H9 (cell line): ENCODE data around the gene CCKAR. TPM values are rescaled to one million over a fixed set of nuclear protein-coding genes. Genes with fewer than 3 reads are reported as not detected.

ENCODE experiments used
- DNase-seq: peaks from one replicate; pipeline ENCODE4 v3.0.0-alpha.2; 2017
- H2AFZ ChIP-seq: one replicate; pipeline ENCODE4 v1.6.1; 2013; ENCODE audit warnings: mild to moderate bottlenecking, low read length, control low read depth, moderate library complexity
- H2AK5ac ChIP-seq: 2 replicates; pipeline ENCODE4 v1.6.1; 2013; ENCODE audit warnings: low read length, control low read depth, mixed read lengths; ENCODE audit not compliant: insufficient read length
- H2BK120ac ChIP-seq: one replicate; pipeline ENCODE4 v1.6.1; 2013; ENCODE audit warnings: low read depth, mild to moderate bottlenecking, low read length, control low read depth, inconsistent platforms; ENCODE audit not compliant: poor library complexity, severe bottlenecking
- H2BK12ac ChIP-seq: 2 replicates; pipeline ENCODE4 v1.6.1; 2013; ENCODE audit warnings: low read length, control low read depth, mixed read lengths, low read depth; ENCODE audit not compliant: insufficient read length
- H2BK15ac ChIP-seq: 2 replicates; pipeline ENCODE4 v1.6.1; 2013; ENCODE audit warnings: low read depth, low read length, control low read depth
- H2BK20ac ChIP-seq: one replicate; pipeline ENCODE4 v1.6.1; 2013; ENCODE audit warnings: low read depth, mild to moderate bottlenecking, low read length, control low read depth, inconsistent platforms; ENCODE audit not compliant: poor library complexity, severe bottlenecking
- H2BK5ac ChIP-seq: 2 replicates; pipeline ENCODE4 v1.6.1; 2013; ENCODE audit warnings: low read length, control low read depth, mixed read lengths; ENCODE audit not compliant: insufficient read length
- H3K14ac ChIP-seq: 2 replicates; pipeline ENCODE4 v1.6.1; 2013; ENCODE audit warnings: low read length, control low read depth; ENCODE audit not compliant: insufficient read depth
- H3K18ac ChIP-seq: 2 replicates; pipeline ENCODE4 v1.6.1; 2013; ENCODE audit warnings: low read depth, mild to moderate bottlenecking, mixed read lengths, low read length, control low read depth; ENCODE audit not compliant: insufficient read length
- H3K23ac ChIP-seq: 2 replicates; pipeline ENCODE4 v1.6.1; 2013; ENCODE audit warnings: low read length, control low read depth, mixed read lengths, low read depth; ENCODE audit not compliant: insufficient read length
- H3K23me2 ChIP-seq: 2 replicates; pipeline ENCODE4 v1.6.1; 2013; ENCODE audit warnings: low read depth, mild to moderate bottlenecking, mixed read lengths, low read length, control low read depth; ENCODE audit not compliant: insufficient read length, poor library complexity, severe bottlenecking
- H3K27ac ChIP-seq: 2 replicates; pipeline ENCODE4 v1.5.1; 2013; ENCODE audit warnings: low read length, control low read depth, mixed read lengths, low read depth; ENCODE audit not compliant: insufficient read length
- H3K27me3 ChIP-seq: 2 replicates; pipeline ENCODE4 v1.6.1; 2013; ENCODE audit warnings: low read length, control low read depth, inconsistent platforms; ENCODE audit not compliant: insufficient read depth
- H3K4ac ChIP-seq: 2 replicates; pipeline ENCODE4 v1.6.1; 2013; ENCODE audit warnings: low read depth, mild to moderate bottlenecking, control low read depth, inconsistent platforms, low read length, moderate library complexity
- H3K4me1 ChIP-seq: 2 replicates; pipeline ENCODE4 v1.6.1; 2013; ENCODE audit warnings: low read length, control low read depth, inconsistent platforms; ENCODE audit not compliant: insufficient read depth
- H3K4me2 ChIP-seq: 2 replicates; pipeline ENCODE4 v1.6.1; 2013; ENCODE audit warnings: low read length, control low read depth, mixed read lengths; ENCODE audit not compliant: insufficient read length, insufficient read depth
- H3K56ac ChIP-seq: 2 replicates; pipeline ENCODE4 v1.6.1; 2013; ENCODE audit warnings: low read depth, mild to moderate bottlenecking, mixed read lengths, low read length, control low read depth; ENCODE audit not compliant: insufficient read length
- H3K79me1 ChIP-seq: 2 replicates; pipeline ENCODE4 v1.6.1; 2013; ENCODE audit warnings: low read depth, mild to moderate bottlenecking, moderate library complexity, low read length, control low read depth, inconsistent platforms; ENCODE audit not compliant: insufficient read depth, poor library complexity, severe bottlenecking
- H3K79me2 ChIP-seq: 2 replicates; pipeline ENCODE4 v1.6.1; 2013; ENCODE audit warnings: low read length, control low read depth, inconsistent platforms; ENCODE audit not compliant: insufficient read depth
- H3K9ac ChIP-seq: 2 replicates; pipeline ENCODE4 v1.6.1; 2013; ENCODE audit warnings: low read length, control low read depth, mixed read lengths; ENCODE audit not compliant: insufficient read length; ENCODE audit errors: extremely low read depth
- H3K9me3 ChIP-seq: one replicate; pipeline ENCODE4 v1.6.1; 2013; ENCODE audit warnings: low read depth, low read length, inconsistent platforms; ENCODE audit not compliant: control insufficient read depth
- H3T11ph ChIP-seq: one replicate; pipeline ENCODE4 v1.6.1; 2013; ENCODE audit warnings: mild to moderate bottlenecking, low read length, control low read depth, inconsistent platforms
- H4K20me1 ChIP-seq: one replicate; pipeline ENCODE4 v1.6.1; 2013; ENCODE audit not compliant: control insufficient read depth, insufficient read length, insufficient read depth
- H4K5ac ChIP-seq: 2 replicates; pipeline ENCODE4 v1.6.1; 2013; ENCODE audit warnings: low read depth, mild to moderate bottlenecking, mixed read lengths, low read length, control low read depth; ENCODE audit not compliant: insufficient read length
- H4K8ac ChIP-seq: replicated peaks from 2 replicates; pipeline ENCODE4 v1.6.1; 2013; ENCODE audit warnings: low read length, control low read depth, mixed read lengths, low read depth; ENCODE audit not compliant: insufficient read length
- H4K91ac ChIP-seq: 2 replicates; pipeline ENCODE4 v1.6.1; 2013; ENCODE audit warnings: low read depth, mild to moderate bottlenecking, moderate library complexity, mixed read lengths, low read length, control low read depth; ENCODE audit not compliant: insufficient read length
- H3K27ac Mint-ChIP-seq, 3 experiments: 2 replicates in 2 of 3; 3 replicates in 1 of 3; pipeline ENCODE4 v1.8.0; 2020 to 2021; ENCODE audit warnings: mixed read lengths in 3 of 3, mild to moderate bottlenecking in 1 of 3, moderate library complexity in 1 of 3
- H3K27me3 Mint-ChIP-seq: 2 replicates; pipeline ENCODE4 v1.8.0; 2021; ENCODE audit warnings: low read depth, mild to moderate bottlenecking, moderate library complexity, mixed read lengths
- H3K36me3 Mint-ChIP-seq, 3 experiments: 2 replicates in 2 of 3; 3 replicates in 1 of 3; pipeline ENCODE4 v1.8.0; 2020 to 2021; ENCODE audit warnings: low read depth in 3 of 3, mixed read lengths in 3 of 3; ENCODE audit not compliant: insufficient read depth in 1 of 3
- H3K4me1 Mint-ChIP-seq, 2 experiments: 2 replicates each; pipeline ENCODE4 v1.8.0; 2020; ENCODE audit warnings: mixed read lengths in 2 of 2
- H3K4me3 Mint-ChIP-seq, 2 experiments: 2 replicates in 1 of 2; 3 replicates in 1 of 2; pipeline ENCODE4 v1.8.0; 2020 to 2021; ENCODE audit warnings: mild to moderate bottlenecking in 2 of 2, mixed read lengths in 2 of 2, moderate library complexity in 1 of 2
- H3K9me3 Mint-ChIP-seq, 2 experiments: 2 replicates in 1 of 2; 3 replicates in 1 of 2; pipeline ENCODE4 v1.8.0; 2020; ENCODE audit warnings: mild to moderate bottlenecking in 2 of 2, mixed read lengths in 2 of 2, moderate library complexity in 1 of 2
- WGBS: extraction: QIAGEN DNeasy Blood & Tissue Kit; methylation state at CpG from one replicate; pipeline ENCODE4 v1.1.7; 2013; ENCODE audit warnings: missing lambda C conversion rate, low lambda C conversion rate, mixed read lengths; ENCODE audit not compliant: insufficient read length; ENCODE audit errors: extremely low coverage; 5-methylcytosine and 5-hydroxymethylcytosine counted together
- total RNA-seq: library from RNA; stranded (reverse); gene quantifications from 2 replicates; pipeline ENCODE4 v1.2.1, GENCODE V29; 2021
- TF ChIP-seq, protein P1 (sequence below): fragments of 200-600 bp; sonication (generic); conservative IDR thresholded peaks from 3 replicates; pipeline ENCODE4 v1.8.0; 2021; ENCODE audit warnings: antibody characterized with exemption, mild to moderate bottlenecking

The CCKAR gene
- total RNA-seq, 1 experiment from 2014 or later: not detected

GRCh38 chr4:26464420-26465095 is 25.7 kb downstream of the CCKAR start:
- Histone ChIP-seq H3K9me3 (no peaks in the 10 kb centered on the region), H3K27ac (no peak overlapping the region), H4K5ac (no peak overlapping the region), H3T11ph (no peak overlapping the region), H2BK5ac (no peak overlapping the region), H4K8ac (no peak overlapping the region), H3K4me1 (peaks cover 2% of the 10 kb centered on the region; the same call in 1 of the 2 replicates), H3K56ac (no peak overlapping the region), H2AFZ (no peak overlapping the region), H2BK120ac (no peak overlapping the region), H3K18ac (no peak overlapping the region), H3K9ac (no peak overlapping the region), H2AK5ac (no peak overlapping the region), H2BK15ac (no peak overlapping the region), H2BK20ac (no peak overlapping the region), H3K4me2 (no peak overlapping the region), H3K23me2 (no peaks in the 10 kb centered on the region), H2BK12ac (no peak overlapping the region), H3K79me1 (no peaks in the 10 kb centered on the region), H3K23ac (no peak overlapping the region), H4K91ac (no peak overlapping the region), H3K14ac (no peak overlapping the region), H3K27me3 (no peaks in the 10 kb centered on the region), H4K20me1 (no peaks in the 10 kb centered on the region), H3K79me2 (no peaks in the 10 kb centered on the region), H3K4ac (no peak overlapping the region)
- no peaks in the 10 kb centered on the region; a peak in 2 of 7 replicates for H3K36me3 Mint-ChIP-seq
- H3K4me1 Mint-ChIP-seq: peaks cover 11 to 13% of the 10 kb centered on the region in 2 experiments
- peaks cover 0 to 6% of the 10 kb centered on the region in 2 experiments; a peak in 4 of 5 replicates for H3K9me3 Mint-ChIP-seq
- WGBS: no CpG with 5 or more reads among the region's 14 CpGs
- H3K4me3 Mint-ChIP-seq: no peak overlapping the region
- no peak overlapping the region for H3K27ac Mint-ChIP-seq
- DNase-seq: no peak
- TF ChIP-seq, protein P1, sequence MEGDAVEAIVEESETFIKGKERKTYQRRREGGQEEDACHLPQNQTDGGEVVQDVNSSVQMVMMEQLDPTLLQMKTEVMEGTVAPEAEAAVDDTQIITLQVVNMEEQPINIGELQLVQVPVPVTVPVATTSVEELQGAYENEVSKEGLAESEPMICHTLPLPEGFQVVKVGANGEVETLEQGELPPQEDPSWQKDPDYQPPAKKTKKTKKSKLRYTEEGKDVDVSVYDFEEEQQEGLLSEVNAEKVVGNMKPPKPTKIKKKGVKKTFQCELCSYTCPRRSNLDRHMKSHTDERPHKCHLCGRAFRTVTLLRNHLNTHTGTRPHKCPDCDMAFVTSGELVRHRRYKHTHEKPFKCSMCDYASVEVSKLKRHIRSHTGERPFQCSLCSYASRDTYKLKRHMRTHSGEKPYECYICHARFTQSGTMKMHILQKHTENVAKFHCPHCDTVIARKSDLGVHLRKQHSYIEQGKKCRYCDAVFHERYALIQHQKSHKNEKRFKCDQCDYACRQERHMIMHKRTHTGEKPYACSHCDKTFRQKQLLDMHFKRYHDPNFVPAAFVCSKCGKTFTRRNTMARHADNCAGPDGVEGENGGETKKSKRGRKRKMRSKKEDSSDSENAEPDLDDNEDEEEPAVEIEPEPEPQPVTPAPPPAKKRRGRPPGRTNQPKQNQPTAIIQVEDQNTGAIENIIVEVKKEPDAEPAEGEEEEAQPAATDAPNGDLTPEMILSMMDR: no peak
- H3K27me3 Mint-ChIP-seq: peaks cover 2% of the 10 kb centered on the region
